Right cardiac atrium (tissue), 5 donors: ENCODE results near the gene CDH4. TPM values are rescaled to one million over a fixed set of nuclear protein-coding genes. Genes with fewer than 3 reads are reported as not detected.
A peak's percentile ranks its signal among the peaks of the same experiment; 100 is the strongest.

ENCODE experiments used
- ATAC-seq, 2 donors: fragments of 200-7000 bp; cut with Tn5 transposase; one replicate each; pipeline versions ENCODE4 v1.8.0 to v1.9.1; 2020; ENCODE audit warnings: moderate library complexity in 2 of 2, mild to moderate bottlenecking in 1 of 2
- DNase-seq, 3 donors: peaks; one replicate each; pipeline ENCODE4 v3.0.0-alpha.2; 2020
- H3K27ac ChIP-seq: one replicate; pipeline ENCODE4 v1.5.1; 2013; ENCODE audit warnings: mild to moderate bottlenecking, low read length, control low read depth, moderate library complexity
- H3K27me3 ChIP-seq: one replicate; pipeline ENCODE4 v1.6.1; 2013; ENCODE audit not compliant: control insufficient read depth, insufficient read depth
- H3K4me1 ChIP-seq: one replicate; pipeline ENCODE4 v1.6.1; 2013; ENCODE audit warnings: low read length; ENCODE audit not compliant: control insufficient read depth, insufficient read depth
- H3K4me3 ChIP-seq: one replicate; pipeline ENCODE4 v1.5.1; 2013; ENCODE audit warnings: low read length, control low read depth
- H3K9me3 ChIP-seq: one replicate; pipeline ENCODE4 v1.6.1; 2013; ENCODE audit warnings: low read length; ENCODE audit not compliant: control insufficient read depth
- WGBS: extraction: QIAGEN DNeasy Blood & Tissue Kit; methylation state at CpG from one replicate; pipeline ENCODE4 v1.1.7; 2013; 5-methylcytosine and 5-hydroxymethylcytosine counted together
- intact Hi-C, 4 donors: fragments of 100-400 bp; cut with DNase I; formaldehyde crosslinking; loops; one replicate each; pipeline versions ENCODE4 v1.11.0 to v1.14.0; 2022 to 2023
- polyA plus RNA-seq: library from polyadenylated mRNA; stranded (reverse); fragments of 200-250 nt; gene quantifications from one replicate; pipeline ENCODE4 v1.2.3, GENCODE V29; 2013
- total RNA-seq, 4 donors: library from RNA; stranded (reverse); fragmentation: NEBNext Ultra II Directional; extraction: Animal tissue kit (Norgen Biotek cat#: 25700); gene quantifications; one replicate each; pipeline ENCODE4 v1.2.1, GENCODE V29; 2021
- donor health status: healthy with polysubstance abuse.
- donor health status: DM: no; HTN: yes; CAD: no.
- donor health status: DM: no; HTN: no; CAD: no.
- donor health status: DM: no; HTN: yes; CAD: no; lungs with severe emphysema.
- donor health status: DM: yes; HTN: yes; CAD: no.

The CDH4 gene
- total and polyA plus RNA-seq, 5 donors, result 0.21 to 1.0 (median 0.39) TPM

GRCh38 chr20:61690993-61691838 is 439.2 kb downstream of the CDH4 start:
- Histone ChIP-seq H3K4me3 (no peak overlapping the region), H3K4me1 (no peaks in the 10 kb centered on the region), H3K27ac (no peak overlapping the region), H3K9me3 (no peaks in the 10 kb centered on the region), H3K27me3 (no peaks in the 10 kb centered on the region)
- intact Hi-C loops, result no loop called here
- 77% methylated on average over 16 of the region's 16 CpGs for WGBS
- ATAC-seq (no peak), DNase-seq (peak in 1 of 3 donors; percentile 3)

- Histone ChIP-seq H3K9me3 (no peaks in the 10 kb centered on the region), H3K4me3 (no peak overlapping the region), H3K4me1 (no peaks in the 10 kb centered on the region), H3K27me3 (no peaks in the 10 kb centered on the region), H3K27ac (no peak overlapping the region)
- no peak for ATAC-seq
- intact Hi-C loops, result no loop called here
- 90% methylated on average over 1 of the region's 1 CpG for WGBS
- DNase-seq, result no peak
These were observed 439.9 kb downstream of the CDH4 start for GRCh38 chr20:61691978-61692377.

- 81% methylated on average over 6 of the region's 6 CpGs for WGBS
- ATAC-seq (no peak), DNase-seq (no peak)
- intact Hi-C loops, result no loop called here
- no peaks in the 10 kb centered on the region for H3K27me3 ChIP-seq
- no peaks in the 10 kb centered on the region for H3K9me3 ChIP-seq
- no peak overlapping the region for H3K27ac ChIP-seq
- no peak overlapping the region for H3K4me3 ChIP-seq
- H3K4me1 ChIP-seq, result no peaks in the 10 kb centered on the region
These were observed 440.4 kb downstream of the CDH4 start for GRCh38 chr20:61692479-61692878.

GRCh38 chr20:61693055-61693600 is 441.1 kb downstream of the CDH4 start:
- Histone ChIP-seq H3K27ac (no peak overlapping the region), H3K4me3 (no peak overlapping the region), H3K4me1 (no peaks in the 10 kb centered on the region), H3K9me3 (no peaks in the 10 kb centered on the region), H3K27me3 (no peaks in the 10 kb centered on the region)
- no peak for ATAC-seq
- DNase-seq, result peak in 1 of 3 donors; percentile 12
- WGBS, result 76% methylated on average over 12 of the region's 12 CpGs
- intact Hi-C loops, result no loop called here

- Histone ChIP-seq H3K27me3 (no peaks in the 10 kb centered on the region), H3K4me3 (no peak overlapping the region), H3K4me1 (peaks cover 3% of the 10 kb centered on the region), H3K27ac (no peak overlapping the region), H3K9me3 (no peaks in the 10 kb centered on the region)
- WGBS, result 21% methylated on average over 15 of the region's 15 CpGs
- ATAC-seq (peak; percentile 37 to 44), DNase-seq (peak in 2 of 3 donors; percentile 64 to 67)
- intact Hi-C loops, result no loop called here
These were observed 442.6 kb downstream of the CDH4 start for GRCh38 chr20:61694682-61695081.

- H3K27me3 ChIP-seq, result no peaks in the 10 kb centered on the region
- H3K4me3 ChIP-seq, result no peak overlapping the region
- H3K27ac ChIP-seq, result no peak overlapping the region
- no peak for ATAC-seq
- DNase-seq, result peak in 1 of 3 donors; percentile 47
- 84% methylated on average over 9 of the region's 9 CpGs for WGBS
- no peaks in the 10 kb centered on the region for H3K9me3 ChIP-seq
- H3K4me1 ChIP-seq, result peaks cover 3% of the 10 kb centered on the region
- intact Hi-C loops, result no loop called here
These were observed 443.7 kb downstream of the CDH4 start for GRCh38 chr20:61695741-61696140.

GRCh38 chr20:61696181-61696735 is 444.2 kb downstream of the CDH4 start:
- DNase-seq (peak in 1 of 3 donors; percentile 53), ATAC-seq (no peak)
- Histone ChIP-seq H3K4me1 (peaks cover 3% of the 10 kb centered on the region), H3K27me3 (no peaks in the 10 kb centered on the region), H3K27ac (no peak overlapping the region), H3K9me3 (no peaks in the 10 kb centered on the region), H3K4me3 (no peak overlapping the region)
- intact Hi-C loops, result no loop called here
- 79% methylated on average over 10 of the region's 10 CpGs for WGBS

GRCh38 chr20:61697666-61698597 is 445.9 kb downstream of the CDH4 start:
- no peaks in the 10 kb centered on the region for H3K9me3 ChIP-seq
- WGBS, result 91% methylated on average over 33 of the region's 33 CpGs
- ATAC-seq (no peak), DNase-seq (peak in 1 of 3 donors; percentile 31)
- no peak overlapping the region for H3K4me3 ChIP-seq
- H3K4me1 ChIP-seq, result peaks cover 3% of the 10 kb centered on the region
- H3K27me3 ChIP-seq, result no peaks in the 10 kb centered on the region
- intact Hi-C loops, result no loop called here
- H3K27ac ChIP-seq, result no peak overlapping the region

- Histone ChIP-seq H3K27me3 (no peaks in the 10 kb centered on the region), H3K4me3 (no peak overlapping the region), H3K4me1 (peaks cover 3% of the 10 kb centered on the region), H3K9me3 (no peaks in the 10 kb centered on the region), H3K27ac (no peak overlapping the region)
- peak in 1 of 2 donors; percentile 69 for ATAC-seq
- DNase-seq, result peak in 1 of 3 donors; percentile 46
- intact Hi-C loops, result no loop called here
- 74% methylated on average over 25 of the region's 25 CpGs for WGBS
These were observed 446.8 kb downstream of the CDH4 start for GRCh38 chr20:61698598-61699494.
